Mesenchymal stem cell (in vitro differentiated cells and primary cell): ENCODE results near the gene TAAR9.

Source experiments
- DNase-seq: peaks from one replicate; pipeline ENCODE4 v3.0.0-alpha.2; 2013
- H2AFZ ChIP-seq: one replicate; pipeline ENCODE4 v1.6.1; 2013; ENCODE audit warnings: low read depth, mild to moderate bottlenecking, control low read depth, inconsistent platforms, low read length, moderate library complexity
- H2AK5ac ChIP-seq: 2 replicates; pipeline ENCODE4 v1.6.1; 2013; ENCODE audit warnings: low read length, moderate library complexity, mild to moderate bottlenecking, inconsistent platforms; ENCODE audit not compliant: severe bottlenecking
- H2BK120ac ChIP-seq: one replicate; pipeline ENCODE4 v1.6.1; 2013; ENCODE audit warnings: low read depth, mild to moderate bottlenecking, inconsistent platforms, low read length, moderate library complexity
- H2BK12ac ChIP-seq, 2 experiments: one replicate each; pipeline ENCODE4 v1.6.1; 2013; ENCODE audit warnings: inconsistent platforms in 2 of 2, low read length in 2 of 2, mild to moderate bottlenecking in 2 of 2, moderate library complexity in 2 of 2, control low read depth in 1 of 2
- H2BK15ac ChIP-seq: one replicate; pipeline ENCODE4 v1.6.1; 2013; ENCODE audit warnings: mild to moderate bottlenecking, low read depth, inconsistent platforms; ENCODE audit not compliant: poor library complexity, severe bottlenecking
- H2BK5ac ChIP-seq: 2 replicates; pipeline ENCODE4 v1.6.1; 2013; ENCODE audit warnings: low read depth, mild to moderate bottlenecking, low read length, control low read depth, inconsistent platforms; ENCODE audit not compliant: poor library complexity, severe bottlenecking
- H3K14ac ChIP-seq, 2 experiments: one replicate each; pipeline ENCODE4 v1.6.1; 2013; ENCODE audit warnings: inconsistent platforms in 2 of 2, low read length in 2 of 2, control low read depth in 1 of 2, mild to moderate bottlenecking in 1 of 2, moderate library complexity in 1 of 2
- H3K18ac ChIP-seq, 2 experiments: one replicate each; pipeline ENCODE4 v1.6.1; 2013; ENCODE audit warnings: inconsistent platforms in 2 of 2, low read length in 2 of 2, control low read depth in 1 of 2, low read depth in 1 of 2, mild to moderate bottlenecking in 1 of 2
- H3K23ac ChIP-seq, 2 experiments: one replicate each; pipeline ENCODE4 v1.6.1; 2013; ENCODE audit warnings: inconsistent platforms in 2 of 2, low read length in 2 of 2, mild to moderate bottlenecking in 2 of 2, moderate library complexity in 2 of 2, control low read depth in 1 of 2
- H3K27ac ChIP-seq: 2 replicates; pipeline ENCODE4 v1.5.1; 2013; ENCODE audit warnings: mild to moderate bottlenecking, moderate library complexity, low read length, control low read depth, inconsistent platforms; ENCODE audit not compliant: poor library complexity, severe bottlenecking
- H3K27me3 ChIP-seq, 2 experiments: 2 replicates each; pipeline versions ENCODE4 v1.6.1 to v1.7.0; 2013; ENCODE audit warnings: low read length in 2 of 2, mild to moderate bottlenecking in 2 of 2, moderate library complexity in 2 of 2, control low read depth in 1 of 2, inconsistent platforms in 1 of 2; ENCODE audit not compliant: control insufficient read depth in 1 of 2, insufficient read depth in 1 of 2
- H3K36me3 ChIP-seq, 2 experiments: 2 replicates each; pipeline versions ENCODE4 v1.6.1 to v1.7.0; 2013; ENCODE audit warnings: low read length in 2 of 2, control low read depth in 1 of 2, inconsistent platforms in 1 of 2, low read depth in 1 of 2, mild to moderate bottlenecking in 1 of 2; ENCODE audit not compliant: insufficient read depth in 2 of 2, control insufficient read depth in 1 of 2
- H3K4ac ChIP-seq, 2 experiments: one replicate each; pipeline ENCODE4 v1.6.1; 2013; ENCODE audit warnings: inconsistent platforms in 2 of 2, low read length in 2 of 2, mild to moderate bottlenecking in 2 of 2, moderate library complexity in 2 of 2, control low read depth in 1 of 2, low read depth in 1 of 2
- H3K4me1 ChIP-seq: 2 replicates; pipeline ENCODE4 v1.6.1; 2013; ENCODE audit warnings: low read depth, low read length, control low read depth; ENCODE audit not compliant: control insufficient read depth, insufficient read depth
- H3K4me2 ChIP-seq: 2 replicates; pipeline ENCODE4 v1.6.1; 2013; ENCODE audit warnings: low read length, mild to moderate bottlenecking, inconsistent platforms; ENCODE audit not compliant: poor library complexity, severe bottlenecking
- H3K4me3 ChIP-seq, 2 experiments: 2 replicates each; pipeline versions ENCODE4 v1.5.1 to v1.7.0; 2013; ENCODE audit warnings: low read length in 2 of 2, mild to moderate bottlenecking in 2 of 2, control low read depth in 1 of 2, low read depth in 1 of 2; ENCODE audit not compliant: insufficient read depth in 1 of 2
- H3K79me1 ChIP-seq: replicated peaks from 2 replicates; pipeline ENCODE4 v1.6.1; 2013; ENCODE audit warnings: mild to moderate bottlenecking, control low read depth, low read length, inconsistent platforms; ENCODE audit not compliant: poor library complexity, severe bottlenecking
- H3K9ac ChIP-seq: 2 replicates; pipeline ENCODE4 v1.7.0; 2013; ENCODE audit warnings: mild to moderate bottlenecking, low read length, moderate library complexity
- H3K9me3 ChIP-seq: 2 replicates; pipeline ENCODE4 v1.7.0; 2013; ENCODE audit warnings: mild to moderate bottlenecking, low read length; ENCODE audit not compliant: control insufficient read depth
- H4K8ac ChIP-seq: one replicate; pipeline ENCODE4 v1.6.1; 2013; ENCODE audit warnings: inconsistent platforms, mild to moderate bottlenecking, low read length, moderate library complexity
- H4K91ac ChIP-seq: one replicate; pipeline ENCODE4 v1.6.1; 2013; ENCODE audit warnings: mild to moderate bottlenecking, low read length, inconsistent platforms
- WGBS: methylation state at CpG from one replicate; pipeline ENCODE4 v1.1.7; 2013; ENCODE audit warnings: mixed read lengths; 5-methylcytosine and 5-hydroxymethylcytosine counted together

The TAAR9 gene

GRCh38 chr6:132511831-132512220 is 26.3 kb upstream of the TAAR9 start:
- Histone ChIP-seq H3K36me3 (peaks cover 9 to 21% of the 10 kb centered on the region in 2 experiments), H2BK120ac (no peak overlapping the region), H3K18ac (no peak overlapping the region), H3K4me3 (peak overlapping the region in 1 of 2 experiments; percentile 78), H3K9ac (peak overlapping the region; percentile 91), H4K8ac (no peak overlapping the region), H2BK12ac (no peak overlapping the region), H3K27ac (peak overlapping the region; percentile 67), H3K79me1 (no peaks in the 10 kb centered on the region), H3K23ac (no peak overlapping the region), H2BK15ac (no peak overlapping the region), H3K9me3 (no peaks in the 10 kb centered on the region), H2AK5ac (no peak overlapping the region), H3K4me2 (peak overlapping the region; percentile 26), H2AFZ (no peak overlapping the region), H2BK5ac (no peak overlapping the region), H3K27me3 (no peaks in the 10 kb centered on the region), H3K4me1 (no peaks in the 10 kb centered on the region), H3K14ac (no peak overlapping the region), H4K91ac (no peak overlapping the region), H3K4ac (no peak overlapping the region)
- 52% methylated on average over 2 of the region's 2 CpGs for WGBS
- DNase-seq, result no peak

GRCh38 chr6:132512342-132512637 is 25.8 kb upstream of the TAAR9 start:
- no peaks in the 10 kb centered on the region for H3K27me3 ChIP-seq
- peak overlapping the region; percentile 91 for H2AFZ ChIP-seq
- no peak overlapping the region for H4K91ac ChIP-seq
- 0% methylated on average over 3 of the region's 7 CpGs for WGBS
- no peak overlapping the region for H2AK5ac ChIP-seq
- no peaks in the 10 kb centered on the region for H3K79me1 ChIP-seq
- no peaks in the 10 kb centered on the region for H3K4me1 ChIP-seq
- DNase-seq, result no peak
- no peak overlapping the region for H2BK5ac ChIP-seq
- peak overlapping the region; percentile 14 for H3K4me2 ChIP-seq
- peak overlapping the region; percentile 77 to 86 for H3K4ac ChIP-seq
- H3K4me3 ChIP-seq, result peak overlapping the region; percentile 78 to 92
- H3K14ac ChIP-seq, result no peak overlapping the region
- no peak overlapping the region for H2BK12ac ChIP-seq
- H3K23ac ChIP-seq, result no peak overlapping the region
- H3K27ac ChIP-seq, result peak overlapping the region; percentile 82
- H3K9ac ChIP-seq, result peak overlapping the region; percentile 91
- peaks cover 9 to 18% of the 10 kb centered on the region in 2 experiments for H3K36me3 ChIP-seq
- H2BK120ac ChIP-seq, result no peak overlapping the region
- no peaks in the 10 kb centered on the region for H3K9me3 ChIP-seq
- H2BK15ac ChIP-seq, result no peak overlapping the region
- peak overlapping the region; percentile 40 for H4K8ac ChIP-seq
- peak overlapping the region; percentile 89 to 93 for H3K18ac ChIP-seq

DNA sequence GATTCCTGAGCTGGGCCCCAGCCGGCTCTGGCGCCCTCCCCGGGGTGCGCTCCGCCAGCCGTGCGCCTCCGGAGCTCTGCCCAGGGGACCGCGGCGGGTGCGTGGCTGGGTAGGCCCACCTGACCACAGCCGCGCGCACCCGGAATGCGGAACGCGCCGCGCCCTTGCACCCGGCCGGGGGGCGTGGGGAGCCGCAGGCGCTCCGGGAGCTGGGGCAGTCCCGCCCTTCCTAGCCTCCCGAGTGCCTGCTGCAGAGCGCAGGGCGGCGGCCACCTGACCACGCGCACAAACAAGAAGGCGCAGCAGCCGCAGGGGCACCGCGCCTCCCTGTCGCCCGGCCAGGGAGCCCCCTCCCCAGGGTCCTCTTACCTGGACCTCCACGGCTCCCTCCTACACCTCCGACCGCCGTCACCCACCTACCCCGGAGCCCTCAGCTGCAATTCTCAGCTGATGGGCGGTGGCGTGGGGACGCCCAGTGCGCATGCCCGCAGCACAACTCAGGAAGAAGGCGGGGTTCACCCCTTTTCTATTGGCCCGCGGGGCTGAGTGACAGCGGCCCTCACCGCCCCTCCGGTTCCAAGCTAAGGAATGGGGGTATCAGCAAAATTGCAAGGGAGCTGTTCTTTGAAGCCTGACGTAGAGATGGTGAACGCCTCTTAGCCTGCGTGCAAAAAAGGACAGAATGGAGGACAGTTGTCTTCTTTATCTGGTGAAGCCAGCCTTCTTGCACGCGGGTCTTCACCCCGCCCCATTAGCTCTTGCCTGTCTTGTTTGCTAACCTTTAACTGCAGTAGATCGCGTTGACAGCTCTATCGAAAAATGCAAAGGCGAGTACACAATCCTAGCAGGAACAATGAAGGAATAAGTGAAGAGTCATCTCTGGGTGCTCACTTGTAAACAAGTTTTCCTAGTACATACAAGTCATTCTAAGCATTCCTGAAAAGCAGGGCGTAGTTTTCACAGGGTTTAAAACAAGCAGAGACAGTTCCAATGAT is 25.1 kb upstream of the TAAR9 start, which contains the start of gene STX7:
TSS of gene STX7 (minus strand) at position 479 of the 995 bp plus-strand sequence. CDS start 9,586 bp downstream, outside the sequence.
- H4K91ac ChIP-seq, result peak within 1 kb of the TSS; percentile 87
- no peaks in the 10 kb centered on the region for H3K27me3 ChIP-seq
- H3K9me3 ChIP-seq, result no peaks in the 10 kb centered on the region
- peak within 1 kb of the TSS; percentile 69 for H3K4me2 ChIP-seq
- no peaks in the 10 kb centered on the region for H3K4me1 ChIP-seq
- H2BK12ac ChIP-seq, result no peak within 1 kb of the TSS
- no peak within 1 kb of the TSS for H2AK5ac ChIP-seq
- peak within 1 kb of the TSS; percentile 89 for H2BK5ac ChIP-seq
- WGBS, result under 1% methylated on average over 53 of the region's 67 CpGs
- peak within 1 kb of the TSS; percentile 91 for H2AFZ ChIP-seq
- peak; percentile 93 for DNase-seq
- no peak within 1 kb of the TSS for H2BK15ac ChIP-seq
- peak within 1 kb of the TSS; percentile 77 to 86 for H3K4ac ChIP-seq
- H3K27ac ChIP-seq, result peak within 1 kb of the TSS; percentile 88
- peak within 1 kb of the TSS; percentile 76 for H4K8ac ChIP-seq
- H3K9ac ChIP-seq, result peak within 1 kb of the TSS; percentile 91
- peak within 1 kb of the TSS; percentile 78 to 92 for H3K4me3 ChIP-seq
- H3K14ac ChIP-seq, result peak within 1 kb of the TSS in 1 of 2 experiments; percentile 64
- peak within 1 kb of the TSS; percentile 89 to 93 for H3K18ac ChIP-seq
- H3K79me1 ChIP-seq, result no peaks in the 10 kb centered on the region
- H2BK120ac ChIP-seq, result peak within 1 kb of the TSS; percentile 44
- H3K36me3 ChIP-seq, result peaks cover 7 to 11% of the 10 kb centered on the region in 2 experiments
- H3K23ac ChIP-seq, result peak within 1 kb of the TSS; percentile 14 to 49

- Histone ChIP-seq H3K4me3 (peak overlapping the region in 1 of 2 experiments; percentile 78), H3K14ac (no peak overlapping the region), H2BK120ac (no peak overlapping the region), H3K4me1 (no peaks in the 10 kb centered on the region), H2AK5ac (no peak overlapping the region), H2BK15ac (no peak overlapping the region), H3K4ac (no peak overlapping the region), H3K9me3 (no peaks in the 10 kb centered on the region), H2BK12ac (no peak overlapping the region), H4K91ac (no peak overlapping the region), H3K23ac (no peak overlapping the region), H3K79me1 (no peaks in the 10 kb centered on the region), H3K27me3 (no peaks in the 10 kb centered on the region), H2BK5ac (no peak overlapping the region), H3K4me2 (no peak overlapping the region), H3K36me3 (peaks cover under 1 to 2% of the 10 kb centered on the region in 2 experiments), H3K18ac (no peak overlapping the region), H3K27ac (no peak overlapping the region), H3K9ac (peak overlapping the region; percentile 91), H4K8ac (no peak overlapping the region), H2AFZ (no peak overlapping the region)
- no peak for DNase-seq
- WGBS, result 82% methylated on average over 2 of the region's 3 CpGs
These were observed 24.1 kb upstream of the TAAR9 start for GRCh38 chr6:132513831-132514545.
